Left lobe of liver (tissue), 2 donors: ENCODE results near the gene PDZD4. TPM values are rescaled to one million over a fixed set of nuclear protein-coding genes. Genes with fewer than 3 reads are reported as not detected.

Experiments
- ATAC-seq: fragments of 200-7000 bp; cut with Tn5 transposase; one replicate; pipeline ENCODE4 v1.9.1; 2020; ENCODE audit warnings: mild to moderate bottlenecking, moderate library complexity
- DNase-seq: peaks from one replicate; pipeline ENCODE4 v3.0.0-alpha.2; 2020; ENCODE audit warnings: low spot score
- total RNA-seq: library from RNA; stranded (reverse); gene quantifications from one replicate; pipeline ENCODE4 v1.2.1, GENCODE V29; 2021
- donor health status: DM: no; HTN: no; CAD: no; lungs with moderate emphysema.
- donor health status: DM: no; HTN: yes; CAD: no.

Gene PDZD4
- total RNA-seq, 1 donor from 2014 or later = 0.91 TPM

DNA sequence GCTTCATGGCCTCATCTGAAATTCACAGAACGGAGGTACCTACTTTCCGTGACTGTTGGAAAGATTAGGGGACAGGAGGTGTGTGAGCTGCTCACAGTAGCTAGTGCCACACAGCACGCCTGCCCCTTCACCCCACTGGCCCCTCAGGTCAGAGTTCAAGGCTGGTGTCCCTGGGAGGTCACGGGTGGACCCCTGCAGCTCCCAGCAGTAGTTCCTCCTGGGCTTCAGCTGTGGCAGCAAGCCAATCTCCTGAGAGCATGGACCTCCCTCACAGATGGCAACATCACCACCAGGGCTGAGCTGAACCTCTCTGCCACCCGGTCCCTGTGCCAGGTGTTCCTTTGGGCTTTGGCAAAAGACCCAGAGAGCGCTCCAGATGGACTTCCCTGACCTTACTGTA lies 38.0 kb downstream of the PDZD4 start:
- ATAC-seq = no peak
- no peak for DNase-seq

DNA sequence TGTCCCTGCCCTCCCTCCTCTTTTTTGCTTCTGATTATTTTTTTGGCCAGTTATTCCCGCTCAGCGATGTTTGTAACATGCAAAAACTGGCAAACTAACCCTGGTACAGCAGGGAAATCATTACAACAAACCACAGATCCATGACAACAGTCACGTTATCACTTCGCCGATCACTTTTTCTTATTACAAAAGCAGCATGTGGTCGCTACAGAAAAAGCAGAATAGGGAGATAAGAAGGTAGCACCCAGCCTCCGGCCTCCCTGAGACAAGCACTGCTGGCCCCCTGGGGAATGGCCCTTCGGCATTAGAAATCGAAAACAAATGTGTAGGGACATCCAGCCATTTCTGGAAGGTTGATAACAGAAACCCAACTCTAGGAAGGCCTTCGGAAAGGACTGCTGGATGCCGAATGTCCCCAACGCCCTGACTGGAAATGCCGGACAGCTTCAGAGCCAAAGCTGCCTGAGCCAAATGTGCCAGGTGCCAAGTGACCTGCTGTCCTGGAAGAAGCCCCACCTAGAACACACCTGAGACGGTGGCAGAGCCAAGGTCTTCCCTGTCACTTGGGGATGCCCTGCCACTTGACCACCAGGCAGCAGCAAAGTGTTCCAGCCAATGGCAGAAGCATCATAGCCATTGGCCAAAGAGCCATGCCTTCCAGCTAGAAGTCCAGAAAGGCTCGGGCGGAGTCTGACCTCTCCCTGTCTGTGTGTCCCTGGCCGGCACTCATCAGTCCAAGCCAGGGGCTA lies 39.1 kb downstream of the PDZD4 start:
- no peak for DNase-seq
- ATAC-seq = no peak

DNA sequence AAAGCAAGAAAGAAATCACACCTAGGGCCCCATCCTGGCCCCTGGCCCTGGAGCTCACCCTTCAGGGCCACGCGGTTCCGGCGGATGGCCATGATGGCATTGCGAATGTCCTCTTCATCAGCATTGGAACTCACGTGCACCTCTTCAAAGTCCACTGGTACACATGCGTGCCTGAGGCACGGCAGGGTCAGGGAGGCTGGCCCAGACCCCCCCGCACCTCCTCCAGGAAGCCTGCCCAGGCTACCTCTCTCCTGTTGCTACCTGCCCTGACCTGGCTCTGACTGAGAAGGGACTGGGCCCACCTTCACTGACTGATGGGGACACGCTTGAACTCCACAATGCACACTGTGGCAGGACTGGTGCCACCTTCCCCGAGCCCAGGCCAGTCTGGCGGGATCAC lies 40.7 kb downstream of the PDZD4 start:
- DNase-seq (no peak), ATAC-seq (no peak)

- ATAC-seq (no peak), DNase-seq (no peak)
Observed at GRCh38 chrX:153786669-153787068, 43.7 kb downstream of the PDZD4 start.

GRCh38 chrX:153784325-153784967 lies 45.9 kb downstream of the PDZD4 start:
- ATAC-seq (no peak), DNase-seq (no peak)

DNA sequence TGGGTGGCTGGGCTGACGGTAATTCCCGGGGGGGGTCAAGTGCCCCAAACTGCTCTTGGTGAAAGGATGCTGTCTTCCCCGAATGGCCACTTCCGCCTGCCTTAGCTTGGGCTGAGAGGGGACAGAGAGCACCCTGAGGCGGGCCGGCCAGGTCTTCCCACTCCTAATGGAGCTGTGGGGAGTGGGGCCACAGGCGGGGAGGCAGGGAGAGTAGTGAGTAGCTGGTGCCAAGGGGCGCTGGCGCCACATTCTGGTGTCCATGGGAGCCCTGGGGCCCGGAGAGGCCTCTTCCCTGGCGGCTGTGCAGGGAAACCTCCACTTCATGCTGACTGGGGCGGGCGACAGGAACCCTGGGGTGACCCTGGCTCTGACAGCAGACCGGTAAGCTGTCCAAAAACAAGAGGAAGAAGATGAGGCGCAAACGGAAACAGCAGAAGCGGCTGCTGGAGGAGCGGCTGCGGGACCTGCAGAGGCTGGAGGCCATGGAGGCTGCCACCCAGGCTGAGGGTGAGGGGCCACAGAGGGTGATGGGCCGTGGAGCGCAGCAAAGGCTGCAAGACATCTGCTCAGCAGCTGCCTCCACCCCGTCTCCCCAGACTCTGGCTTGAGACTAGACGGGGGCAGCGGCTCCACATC lies 46.8 kb downstream of the PDZD4 start:
- no peak for DNase-seq
- ATAC-seq = no peak

DNA sequence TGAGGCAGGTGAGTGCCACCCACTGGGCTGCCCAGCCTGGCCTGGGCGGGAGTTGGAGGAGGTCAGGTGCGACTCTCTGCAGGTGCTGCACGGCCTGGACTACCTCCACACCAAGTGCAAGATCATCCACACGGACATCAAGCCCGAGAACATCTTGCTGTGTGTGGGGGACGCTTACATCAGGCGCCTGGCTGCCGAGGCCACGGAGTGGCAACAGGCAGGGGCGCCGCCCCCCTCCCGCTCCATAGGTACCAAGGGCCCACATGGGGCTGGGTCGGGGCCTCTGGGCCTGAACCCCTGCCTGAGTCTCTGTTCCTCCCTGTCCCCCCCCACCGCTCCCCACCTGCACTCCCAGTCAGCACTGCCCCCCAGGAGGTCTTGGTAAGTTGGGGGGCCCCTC lies 47.5 kb downstream of the PDZD4 start:
- ATAC-seq (no peak), DNase-seq (no peak)

DNA sequence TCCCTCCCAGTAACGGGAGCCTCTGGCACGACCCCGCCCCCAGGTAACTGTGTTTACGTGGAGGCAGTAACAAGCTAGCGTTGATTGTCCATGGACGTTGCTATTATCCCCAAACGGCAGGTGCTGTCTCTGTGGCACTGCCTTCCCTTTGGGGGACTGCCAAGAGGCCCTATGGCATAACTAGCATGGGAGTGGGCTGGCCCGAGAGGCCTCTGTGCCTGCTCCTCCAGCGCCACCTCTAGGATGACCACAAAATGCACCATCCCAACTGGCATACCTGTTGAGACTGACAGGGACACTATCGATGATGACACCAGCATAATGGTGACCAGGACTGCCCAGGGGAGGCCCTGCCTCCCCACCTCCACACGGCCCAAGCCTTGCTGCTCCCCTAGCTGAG lies 48.0 kb downstream of the PDZD4 start:
- DNase-seq (no peak), ATAC-seq (no peak)

DNA sequence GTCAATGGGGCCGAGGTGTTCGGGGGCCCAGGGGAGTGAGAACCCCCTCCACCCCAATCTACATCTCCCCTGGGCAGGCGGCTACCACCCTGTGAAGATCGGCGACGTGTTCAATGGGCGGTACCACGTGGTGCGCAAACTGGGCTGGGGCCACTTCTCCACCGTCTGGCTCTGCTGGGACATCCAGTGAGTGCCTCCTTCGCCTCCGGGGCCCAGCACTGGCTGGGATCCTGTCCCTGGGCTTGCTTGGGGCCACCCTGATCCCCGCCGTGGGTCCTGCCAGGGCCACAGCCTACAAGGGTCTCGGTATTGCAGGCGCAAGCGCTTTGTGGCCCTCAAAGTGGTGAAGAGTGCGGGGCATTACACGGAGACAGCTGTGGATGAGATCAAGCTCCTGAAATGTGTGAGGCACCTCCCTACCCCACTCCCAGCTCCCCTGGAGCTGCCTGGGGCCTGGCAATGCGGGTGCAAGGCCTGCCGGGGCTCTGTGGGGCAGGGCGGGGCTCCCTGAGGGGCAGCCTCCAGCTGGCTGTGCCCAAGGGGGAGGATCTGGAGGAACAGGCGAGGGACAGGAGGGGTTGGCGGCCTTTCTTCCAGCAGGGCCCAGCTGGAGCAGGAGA lies 48.8 kb downstream of the PDZD4 start:
- DNase-seq = no peak

DNA sequence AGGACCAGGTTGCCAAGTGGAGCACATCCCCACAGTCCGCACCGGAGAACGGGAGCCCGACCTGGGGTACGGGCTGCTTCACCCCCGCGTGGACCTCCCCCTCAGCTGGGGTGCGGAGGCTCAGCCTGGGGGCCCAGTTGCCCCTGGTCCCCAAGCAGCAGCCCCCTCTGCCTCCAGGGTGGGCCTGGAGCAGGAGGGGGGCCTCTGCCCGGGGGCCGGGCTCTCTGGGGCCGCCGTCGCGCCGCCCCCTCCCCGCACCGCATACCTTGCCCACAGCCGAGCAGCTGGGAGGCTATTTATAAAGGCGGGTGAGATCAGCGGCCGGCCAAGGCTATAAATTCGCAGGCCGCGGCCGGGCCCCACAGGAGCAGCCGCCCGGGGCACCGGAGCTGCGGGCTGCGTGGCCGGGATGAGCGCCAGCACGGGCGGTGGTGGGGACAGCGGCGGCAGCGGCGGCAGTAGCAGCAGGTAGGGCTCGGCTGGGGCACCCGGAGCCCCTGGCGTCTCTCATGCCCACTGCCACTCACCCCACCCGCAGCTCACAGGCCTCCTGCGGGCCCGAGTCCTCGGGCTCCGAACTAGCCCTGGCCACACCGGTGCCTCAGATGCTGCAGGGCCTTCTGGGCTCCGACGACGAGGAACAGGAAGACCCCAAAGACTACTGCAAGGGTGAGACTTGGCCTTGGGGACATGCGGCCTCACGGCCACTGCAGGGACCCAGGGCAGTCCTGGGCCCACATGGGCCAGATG lies 49.5 kb downstream of the PDZD4 start, which contains the start of gene SRPK3:
Gene SRPK3, plus strand, starts transcription at position 364 of the 750 bp plus-strand sequence. Its CDS starts 46 bp downstream, at position 410.
- ATAC-seq (peak; percentile 3), DNase-seq (no peak)

More for the DNA sequence above, 48.8 kb downstream of the PDZD4 start:
- ATAC-seq = peak; percentile 8

DNA sequence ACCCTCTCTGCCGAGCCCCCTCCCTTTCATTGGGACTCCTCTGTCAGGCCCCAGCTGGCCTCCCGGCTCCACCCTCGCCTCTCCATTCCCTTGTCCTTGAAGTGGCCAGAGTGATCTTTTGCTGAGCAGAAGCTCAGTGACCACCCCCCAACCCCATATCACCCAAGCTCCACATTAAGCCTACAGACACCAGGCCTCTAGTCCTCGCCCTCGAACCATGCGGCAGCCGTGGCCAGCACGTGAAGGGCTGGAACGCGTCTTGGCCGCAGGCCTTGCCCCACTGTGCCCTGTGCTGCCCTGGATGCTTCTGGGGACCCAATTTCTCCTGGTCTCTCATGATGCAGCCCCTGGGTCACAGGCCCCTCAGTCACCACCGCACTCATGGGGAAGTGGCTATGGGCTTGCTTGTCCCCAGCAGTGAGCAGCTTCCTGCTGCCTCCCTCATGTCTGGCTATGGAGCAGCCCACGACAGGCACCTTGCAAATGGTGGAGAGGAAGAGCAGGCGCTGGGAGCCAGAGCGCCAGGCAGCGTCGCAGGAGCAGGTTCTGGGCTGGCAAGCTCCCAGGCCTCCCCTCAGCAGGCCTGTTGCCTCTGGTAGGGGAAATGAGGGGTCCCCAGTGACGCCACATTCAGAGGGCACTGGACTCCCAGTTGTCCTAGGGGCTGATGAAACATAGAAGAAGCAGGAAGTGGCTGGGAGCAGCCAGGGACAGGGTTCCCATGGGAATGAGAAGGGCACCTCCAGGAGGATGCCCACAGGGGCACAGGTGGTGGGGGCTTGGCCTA lies 50.3 kb downstream of the PDZD4 start:
- DNase-seq = no peak
- ATAC-seq = no peak

GRCh38 chrX:153778684-153779101 lies 51.7 kb downstream of the PDZD4 start:
- ATAC-seq (peak; percentile 80), DNase-seq (peak; percentile 55)

DNA sequence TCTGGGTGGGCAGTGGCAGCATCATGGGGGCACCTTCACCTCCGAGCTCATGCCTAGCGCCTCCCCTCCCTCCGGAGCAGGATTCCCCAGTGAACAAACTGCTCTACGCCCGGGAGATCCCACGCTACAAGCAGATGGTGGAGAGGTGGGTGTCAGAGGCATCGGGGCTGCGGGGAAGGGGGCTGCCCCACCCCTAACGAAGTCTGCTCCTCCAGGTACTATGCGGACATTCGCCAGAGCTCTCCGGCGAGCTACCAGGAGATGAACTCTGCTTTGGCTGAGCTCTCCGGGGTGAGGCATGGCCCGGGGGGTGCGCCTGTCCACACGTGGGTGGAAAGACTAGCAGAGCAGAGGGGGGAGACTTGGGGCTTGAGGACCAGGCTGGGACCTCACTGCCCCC lies 52.2 kb downstream of the PDZD4 start:
- ATAC-seq = no peak
- DNase-seq = no peak

DNA sequence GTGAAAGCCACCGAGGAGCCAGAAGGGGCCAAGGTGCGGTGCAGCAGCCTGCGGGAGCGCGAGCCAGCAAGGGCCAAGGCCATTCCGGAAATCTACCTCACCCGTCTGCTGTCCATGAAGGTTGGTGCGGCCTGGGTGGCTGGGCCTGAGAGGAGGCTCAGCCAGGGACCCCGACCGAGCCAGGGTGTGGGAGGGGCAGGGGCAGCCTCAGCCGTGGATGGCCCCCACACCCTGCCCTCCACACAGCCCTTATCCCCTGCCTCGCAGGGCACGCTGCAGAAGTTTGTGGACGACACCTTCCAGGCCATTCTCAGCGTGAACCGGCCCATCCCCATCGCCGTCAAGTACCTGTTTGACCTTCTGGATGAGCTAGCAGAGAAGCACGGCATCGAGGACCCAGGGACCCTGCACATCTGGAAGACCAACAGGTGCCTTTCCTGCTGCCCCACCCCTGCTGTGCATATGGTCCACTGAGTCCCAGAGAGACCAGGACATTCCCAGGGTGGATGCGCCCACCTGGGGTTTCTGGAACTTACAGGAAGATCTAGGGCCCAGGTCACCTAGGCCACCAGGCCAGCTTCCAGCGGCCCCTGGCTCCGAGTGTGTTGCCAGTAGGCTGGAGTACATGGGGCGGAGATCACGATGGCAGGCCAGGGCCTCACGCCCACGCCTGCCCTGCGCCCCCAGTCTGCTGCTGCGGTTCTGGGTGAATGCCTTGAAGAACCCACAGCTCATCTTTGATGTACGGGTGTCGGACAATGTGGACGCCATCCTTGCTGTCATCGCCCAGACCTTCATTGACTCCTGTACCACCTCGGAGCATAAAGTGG lies 52.9 kb downstream of the PDZD4 start:
- ATAC-seq = no peak
- DNase-seq = no peak

- ATAC-seq (no peak), DNase-seq (no peak)
Observed at GRCh38 chrX:153776611-153777045, 53.7 kb downstream of the PDZD4 start.

- no peak for DNase-seq
- ATAC-seq = no peak
Observed at GRCh38 chrX:153776120-153776599, 54.2 kb downstream of the PDZD4 start.

DNA sequence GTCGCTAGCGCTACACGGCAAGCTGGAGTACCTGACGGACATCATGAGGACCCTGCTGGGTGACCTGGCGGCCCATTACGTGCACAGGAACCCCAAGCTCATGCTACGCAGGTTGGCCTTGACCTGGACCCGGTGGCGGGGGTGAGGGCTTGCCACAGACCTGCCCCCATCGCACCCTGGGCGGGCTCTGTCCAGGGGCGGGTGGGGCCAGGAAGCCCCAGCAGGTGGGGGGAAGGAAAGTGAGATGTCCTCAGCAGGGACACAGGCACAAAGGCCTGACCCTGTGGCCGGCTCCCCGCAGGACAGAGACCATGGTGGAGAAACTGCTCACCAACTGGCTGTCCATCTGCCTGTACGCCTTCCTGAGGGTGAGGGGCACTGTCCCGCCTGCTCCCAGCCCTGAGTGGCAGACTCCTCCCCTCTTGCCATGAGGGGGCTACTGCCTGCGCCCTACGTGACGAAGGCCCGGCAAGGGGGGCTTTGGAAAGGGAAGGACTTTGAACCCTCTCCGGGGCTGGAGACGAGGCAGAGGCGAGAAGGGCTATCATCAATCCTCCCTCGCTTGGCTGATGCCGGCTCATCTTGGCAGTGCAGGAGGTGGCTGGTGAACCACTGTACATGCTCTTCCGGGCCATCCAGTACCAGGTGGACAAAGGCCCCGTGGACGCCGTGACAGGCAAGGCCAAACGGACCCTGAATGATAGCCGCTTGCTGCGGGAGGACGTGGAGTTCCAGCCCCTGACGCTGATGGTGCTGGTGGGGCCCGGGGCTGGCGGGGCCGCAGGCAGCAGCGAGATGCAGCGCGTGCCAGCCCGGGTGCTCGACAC lies 54.8 kb downstream of the PDZD4 start:
- ATAC-seq = no peak
- no peak for DNase-seq
